ENCODE measurements around the gene TAF6. TPM values are rescaled to one million over a fixed set of nuclear protein-coding genes. Genes with fewer than 3 reads are reported as not detected.

Gene TAF6
- total and polyA plus RNA-seq, 9 of the 15 experiments (the other 6 are each of a cell fraction or from before 2014, with no cell fraction given) = 0.78 to 78.7 (median 21.3) TPM

- TF ChIP-seq CBX3 (IDR thresholded peaks at IDR 0.05; ENCODE audit: borderline replicate concordance in 1 of 2, low read length in 2 of 2) = peak in 1 of 2 experiments; percentile 30; a peak in 1 of 3 replicates
- TF ChIP-seq ZBTB8A (IDR thresholded peaks at IDR 0.05; ENCODE audit: partially characterized antibody) = no peak
- no peak; the same call in 1 of the 2 replicates for TF ChIP-seq THAP7 (CRISPR knock-in tag; IDR thresholded peaks at IDR 0.05)
- peak; percentile 81; the same call in 1 of the 2 replicates for TF ChIP-seq ARID4B (CRISPR knock-in tag; IDR thresholded peaks at IDR 0.05)
- no peak for TF ChIP-seq GATAD2A (IDR thresholded peaks at IDR 0.05)
- TF ChIP-seq MBD2 (IDR thresholded peaks at IDR 0.05; ENCODE audit: borderline replicate concordance, low read depth) = peak; percentile 61
- TF ChIP-seq NFIC (IDR thresholded peaks at IDR 0.05) = peak; percentile 100
- TF ChIP-seq TEAD2 (tag; IDR thresholded peaks at IDR 0.05) = no peak
- no peak; the same call in 1 of the 2 replicates for TF ChIP-seq ZNF324 (CRISPR knock-in tag; IDR thresholded peaks at IDR 0.05)
- peak; percentile 60; the same call in 1 of the 2 replicates for TF ChIP-seq ZFP30 (CRISPR knock-in tag; IDR thresholded peaks at IDR 0.05; ENCODE audit: borderline replicate concordance)
- peak; percentile 86; the same call in 1 of the 2 replicates for TF ChIP-seq NR2F6 (CRISPR knock-in tag; IDR thresholded peaks at IDR 0.05)
- TF ChIP-seq RBFOX2 (IDR thresholded peaks at IDR 0.05; ENCODE audit: low read depth, low read length) = peak; percentile 73
- no peak for TF ChIP-seq ELK3 (CRISPR knock-in tag; IDR thresholded peaks at IDR 0.05)
- peak; percentile 90 for TF ChIP-seq POLR2G (IDR thresholded peaks at IDR 0.05; ENCODE audit: low read depth, low read length)
- TF ChIP-seq ZNF766 (CRISPR knock-in tag; conservative IDR thresholded peaks at IDR 0.05) = peak; percentile 81; the same call in 1 of the 2 replicates
- 0 out of 2 replicates have a peak, but pooled peaks have one; percentile 55 for TF ChIP-seq JUN (IDR thresholded peaks at IDR 0.05; ENCODE audit: borderline replicate concordance, low read depth, low read length)
- no peak for TF ChIP-seq JUN (CRISPR knock-in tag; IDR thresholded peaks at IDR 0.05; ENCODE audit: borderline replicate concordance)
- TF ChIP-seq SPI1 (IDR thresholded peaks at IDR 0.05; ENCODE audit: borderline replicate concordance, low read depth, low read length) = no peak
- peak; percentile 94 for TF ChIP-seq SUPT5H (IDR thresholded peaks at IDR 0.05)
- TF ChIP-seq ZBTB1 (CRISPR knock-in tag; IDR thresholded peaks at IDR 0.05; ENCODE audit: borderline replicate concordance, low read depth) = peak; percentile 81
- TF ChIP-seq CREBBP (IDR thresholded peaks at IDR 0.05; ENCODE audit: low read depth, low read length) = no peak
- peak; percentile 88 for TF ChIP-seq SAP30 (IDR thresholded peaks at IDR 0.05; ENCODE audit: borderline replicate concordance, insufficient read depth, low read depth, low read length, poor library complexity, severe bottlenecking)
Measured at GRCh38 chr7:100119072-100119969, at the start of gene TAF6, which contains the start of gene CNPY4 (continued).

Data from K562 (cell line).